Activated CD4-positive, alpha-beta T cell treated with anti-CD3 and anti-CD28 coated beads, Interleukin-2, amount 50 U/mL, for 16 hours (primary cell): ENCODE data around the gene TNPO1.
A peak's percentile ranks its signal among the peaks of the same experiment; 100 is the strongest.
"Not testable (repeated sequence)": the region's sequence is repeated elsewhere in the genome, so short reads cannot be mapped to it uniquely, and the experiment has no call there.

Source experiments
- DNase-seq: peaks from one replicate; pipeline ENCODE4 v3.0.0-alpha.2; 2020

TNPO1 gene

DNA sequence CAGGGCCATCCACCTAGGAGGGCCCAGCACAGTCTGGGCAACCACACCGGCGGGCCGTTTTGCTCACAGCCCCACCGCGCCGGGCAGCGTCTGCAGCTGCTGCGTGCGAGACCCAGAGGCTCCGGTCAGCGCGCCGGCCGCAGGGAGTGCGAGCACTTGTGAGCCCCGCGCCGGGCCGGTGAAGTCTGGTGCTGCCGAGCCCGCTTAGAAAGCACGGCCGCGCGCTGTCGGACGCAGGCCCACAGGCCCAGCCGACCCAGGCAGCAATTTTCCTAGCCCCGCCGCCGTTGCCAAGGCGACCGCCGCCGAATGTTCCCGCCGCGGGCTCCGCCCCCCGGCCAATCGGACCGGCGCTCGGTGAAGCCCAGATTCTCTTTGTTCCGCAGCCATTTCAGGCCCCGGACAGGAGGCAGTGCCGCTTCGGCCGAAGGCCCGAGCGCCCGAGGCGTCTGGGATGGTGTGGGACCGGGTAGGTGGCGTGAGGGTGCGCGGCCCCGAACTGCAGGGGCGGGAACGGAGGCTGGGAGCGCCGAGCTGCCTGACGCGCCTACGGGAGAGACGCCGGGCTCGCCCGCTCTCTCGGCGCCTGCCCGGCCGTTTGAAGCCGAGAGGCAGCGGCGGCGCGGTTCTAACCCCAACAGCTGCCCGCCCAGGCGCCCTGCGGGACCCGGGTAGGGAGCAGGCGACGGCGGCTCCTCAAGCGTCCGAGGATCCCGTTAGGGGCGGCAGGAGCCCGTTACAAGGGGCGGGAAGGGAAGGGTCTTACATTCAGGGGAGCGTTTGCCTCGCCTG lies at the start of gene TNPO1:
Gene TNPO1 (plus strand): TSS at position 378 of the 792 bp plus-strand sequence. CDS start 77 bp downstream, at position 455.
- DNase-seq, result peak; percentile 86

GRCh38 chr5:72767289-72768010 lies 49.0 kb upstream of the TNPO1 start:
- DNase-seq, result no peak

DNA sequence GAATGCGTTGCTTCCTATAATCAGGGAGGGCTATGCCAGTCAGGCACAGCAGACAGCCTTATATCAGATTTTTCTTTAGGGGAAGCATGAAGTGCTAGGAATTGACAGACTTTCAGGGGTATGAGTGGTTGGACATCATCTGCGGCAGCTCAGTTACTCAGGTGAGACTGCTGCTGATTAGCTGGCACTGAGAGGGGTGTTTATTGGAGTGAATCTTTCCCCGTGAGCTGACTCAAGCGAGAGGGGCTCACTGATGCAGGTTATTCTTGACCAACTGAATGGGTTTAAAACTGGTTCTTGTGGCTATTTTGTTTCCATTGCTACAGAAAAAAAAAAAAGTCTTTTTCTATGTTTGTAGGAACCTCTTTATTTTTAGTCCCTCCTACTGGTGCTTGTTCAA lies 46.2 kb upstream of the TNPO1 start:
- no peak for DNase-seq

- DNase-seq, result no peak
Measured at GRCh38 chr5:72776684-72777083, 39.8 kb upstream of the TNPO1 start.

GRCh38 chr5:72779520-72779919 lies 36.9 kb upstream of the TNPO1 start:
- DNase-seq, result no peak

DNA sequence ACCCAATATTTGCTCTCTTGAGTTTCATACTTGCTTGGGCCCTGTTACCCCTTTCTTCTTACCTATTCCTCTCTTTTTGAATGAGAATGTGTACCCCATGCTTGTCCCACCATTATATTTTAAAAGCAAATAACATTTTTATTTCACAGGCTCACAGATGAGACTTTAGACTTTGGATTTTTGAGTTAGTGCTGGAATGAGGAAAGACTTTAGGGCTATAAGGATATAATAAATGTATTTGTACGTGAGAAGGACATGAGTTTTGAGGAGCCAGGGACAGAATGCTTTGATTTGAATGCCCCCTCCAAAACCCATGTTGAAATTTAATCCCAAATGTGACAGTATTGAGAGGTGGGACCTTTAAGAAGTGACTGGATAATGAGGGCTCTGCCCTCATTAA lies 33.1 kb upstream of the TNPO1 start:
- no peak for DNase-seq

DNA sequence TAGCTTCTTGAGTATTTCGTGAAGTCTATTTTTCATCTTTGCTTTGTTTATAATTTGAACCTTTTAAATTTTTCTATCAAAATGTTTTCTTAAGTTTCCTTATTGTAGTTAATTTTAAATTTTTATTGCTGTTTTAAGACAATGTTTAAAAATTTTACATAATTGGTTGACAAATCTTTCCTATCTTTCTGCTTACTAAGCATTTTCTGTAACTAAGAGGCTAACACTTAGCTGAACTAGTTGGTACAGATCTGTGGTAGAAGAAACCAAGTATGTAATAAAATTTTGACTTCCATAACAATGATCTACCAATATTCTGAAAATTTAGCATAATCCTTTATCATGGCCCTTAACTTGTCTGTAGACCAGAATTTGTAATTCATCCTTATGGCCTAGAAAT lies 32.3 kb upstream of the TNPO1 start:
- no peak for DNase-seq

DNA sequence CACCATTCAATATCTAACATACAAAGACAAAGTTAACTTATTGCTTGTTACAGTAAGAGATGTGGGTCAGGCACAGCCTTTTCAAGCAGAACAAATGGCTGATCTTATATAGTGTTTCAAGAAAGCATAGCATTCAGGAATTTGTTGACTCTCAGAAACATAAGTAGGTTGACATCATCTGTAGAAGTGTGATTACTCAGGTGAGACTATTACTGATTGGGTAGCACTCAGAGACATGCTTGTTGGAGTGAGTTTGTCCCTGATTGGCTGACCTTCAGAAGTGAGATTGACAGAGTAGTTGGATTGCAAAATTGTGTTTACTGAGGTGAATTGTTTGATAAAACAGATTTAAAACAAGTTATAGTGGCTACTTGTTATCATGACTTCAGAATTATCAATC lies 30.7 kb upstream of the TNPO1 start:
- DNase-seq, result no peak

GRCh38 chr5:72786676-72787075 lies 29.8 kb upstream of the TNPO1 start:
- no peak for DNase-seq

DNA sequence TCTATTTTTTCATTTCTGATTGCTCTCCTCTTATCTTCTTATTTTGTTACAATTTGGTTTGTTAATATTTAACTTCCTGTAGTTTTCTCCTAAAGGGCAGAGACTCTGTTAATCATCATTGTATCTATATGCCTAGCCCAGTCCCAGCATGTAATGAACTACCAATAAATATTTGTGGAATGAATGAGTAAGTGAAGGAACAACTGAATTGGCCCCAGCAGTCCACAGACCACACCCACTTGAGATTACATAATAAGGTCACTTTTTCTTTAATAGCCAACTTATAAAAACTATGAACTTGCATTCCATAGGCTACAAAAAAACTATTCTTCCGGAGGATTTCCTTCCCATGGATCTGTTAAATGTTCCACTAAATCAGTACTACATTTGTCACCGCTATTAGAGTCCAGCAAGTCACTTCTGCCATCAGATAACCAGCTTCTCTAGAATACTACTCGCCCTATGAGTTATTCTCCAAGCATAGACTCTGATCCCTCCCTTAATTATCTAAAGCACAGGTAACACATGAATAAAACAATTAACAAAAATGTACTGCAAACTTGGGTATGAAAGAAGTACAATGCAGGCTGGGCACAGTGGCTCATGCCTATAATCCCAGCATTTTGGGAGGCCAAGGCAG lies 27.5 kb upstream of the TNPO1 start:
- no peak for DNase-seq

GRCh38 chr5:72790186-72790585 lies 26.3 kb upstream of the TNPO1 start:
- no peak for DNase-seq

- DNase-seq, result not testable (repeated sequence)
Measured at GRCh38 chr5:72792662-72793061, 23.8 kb upstream of the TNPO1 start.

DNA sequence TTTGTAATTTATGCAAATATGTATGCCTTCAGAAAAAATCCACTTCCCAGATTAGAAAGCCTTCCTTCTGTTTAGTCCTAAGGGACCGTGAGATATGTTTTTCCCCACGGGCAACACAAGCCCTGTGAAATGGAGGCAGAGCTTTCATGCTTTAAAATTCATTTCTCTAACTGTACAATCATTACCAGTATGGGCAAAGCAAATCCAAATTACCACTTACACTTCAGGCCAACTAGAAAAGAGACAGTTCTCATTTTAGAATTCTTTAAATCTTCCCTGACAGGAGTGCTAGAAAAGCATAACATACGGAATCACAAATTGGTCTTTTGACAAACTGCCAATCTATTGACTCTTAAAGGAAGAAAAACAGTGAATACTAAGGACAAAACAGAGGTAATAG lies 20.5 kb upstream of the TNPO1 start:
- DNase-seq, result no peak

GRCh38 chr5:72799721-72800120 lies 16.7 kb upstream of the TNPO1 start:
- DNase-seq, result no peak

- not testable (repeated sequence) for DNase-seq
Measured at GRCh38 chr5:72808637-72809036, 7.8 kb upstream of the TNPO1 start.

GRCh38 chr5:72811849-72812248 lies 4.6 kb upstream of the TNPO1 start:
- DNase-seq, result no peak

- DNase-seq, result no peak
Measured at GRCh38 chr5:72812488-72812887, 4.0 kb upstream of the TNPO1 start.

GRCh38 chr5:72814104-72814503 lies 2.4 kb upstream of the TNPO1 start:
- no peak for DNase-seq

- no peak for DNase-seq
Measured at GRCh38 chr5:72814864-72815263, 1.6 kb upstream of the TNPO1 start.

DNA sequence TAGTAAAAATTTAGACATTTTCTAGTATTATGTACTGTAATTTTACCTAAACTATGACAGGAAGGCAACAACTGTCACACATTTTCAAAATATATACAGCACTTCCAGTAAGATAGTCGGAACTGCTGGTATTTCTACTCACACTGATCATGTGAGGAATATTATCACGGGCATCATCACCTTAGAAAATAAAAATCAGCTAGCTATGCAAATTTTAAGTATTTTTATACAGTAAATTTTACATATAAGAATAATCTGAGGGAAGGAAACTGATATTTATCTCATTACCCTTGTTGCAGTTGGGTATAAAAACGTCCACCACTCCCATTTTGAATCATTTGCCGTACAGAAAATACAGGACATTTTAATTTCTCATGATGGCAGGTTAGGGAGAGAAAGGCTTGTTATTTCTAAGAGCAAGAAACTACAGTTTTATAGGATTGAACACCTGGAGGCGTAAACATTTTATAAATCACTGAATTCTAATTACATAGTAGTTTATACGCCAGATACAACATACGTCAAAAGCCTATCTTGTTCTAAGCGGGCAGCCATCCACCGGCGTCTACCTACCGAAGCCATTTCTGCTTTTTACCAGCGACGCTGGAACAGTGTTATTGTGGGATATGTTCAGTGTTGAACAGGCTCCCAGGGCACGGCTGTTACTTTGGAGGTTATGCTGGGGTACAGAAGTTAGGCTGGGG lies 729 bp upstream of the TNPO1 start:
- peak; percentile 6 for DNase-seq

DNA sequence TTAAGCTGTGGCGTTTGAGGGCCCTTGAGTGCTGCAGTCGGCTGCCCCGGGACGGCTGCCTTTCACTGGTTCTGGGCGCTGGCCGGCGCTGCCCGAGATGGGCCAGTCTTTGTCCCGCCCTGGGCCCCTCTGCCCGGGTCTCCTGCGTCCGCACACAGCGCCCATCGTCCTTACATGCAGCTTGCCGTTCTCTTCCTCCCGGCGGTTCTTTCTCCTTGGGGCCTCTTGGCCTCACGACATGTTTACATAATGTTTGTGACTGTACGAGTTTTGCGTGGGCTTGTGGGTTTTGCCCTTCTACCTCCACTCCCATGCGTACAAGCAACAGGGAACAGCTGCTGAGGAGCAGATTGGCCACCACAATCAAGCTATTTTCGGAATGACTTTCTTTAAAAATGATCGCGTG lies 618 bp downstream of the TNPO1 start:
- peak; percentile 52 for DNase-seq

DNA sequence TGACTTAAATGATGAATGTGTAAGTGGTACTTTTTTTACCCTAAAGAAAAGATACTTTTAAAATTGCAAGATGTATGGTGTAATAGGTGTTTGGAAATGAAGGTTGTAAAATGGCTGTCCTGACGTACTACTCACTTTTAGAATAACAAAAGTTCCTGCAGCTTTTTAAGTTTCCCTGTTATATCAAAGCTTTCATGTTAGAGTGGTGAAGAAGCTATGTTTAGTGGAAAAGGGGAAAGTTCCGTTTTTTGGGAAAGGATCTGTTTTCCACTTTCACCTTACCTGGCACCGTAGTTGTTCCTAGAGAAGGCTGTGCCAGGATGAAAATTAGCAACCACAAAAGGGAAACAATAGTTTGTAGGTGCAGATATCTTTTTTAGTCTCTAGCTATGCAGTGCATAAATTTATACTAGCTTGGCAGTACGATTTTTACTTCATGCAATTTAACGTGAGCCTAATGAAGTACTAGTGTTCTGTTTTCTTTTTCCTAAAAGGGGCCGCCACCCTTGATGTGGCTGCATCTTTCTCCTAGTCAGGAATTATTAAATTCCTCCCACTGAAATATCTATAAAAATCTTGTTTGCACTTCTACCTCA lies 1.3 kb downstream of the TNPO1 start:
- no peak for DNase-seq
